GM18520 (cell line): ENCODE results near the gene GRAP.

Experiments
- ATAC-seq: cut with Tn5 transposase; IDR thresholded peaks from one replicate; pipeline ENCODE4 v1.9.1; 2021; ENCODE audit not compliant: unreplicated experiment

GRAP gene

DNA sequence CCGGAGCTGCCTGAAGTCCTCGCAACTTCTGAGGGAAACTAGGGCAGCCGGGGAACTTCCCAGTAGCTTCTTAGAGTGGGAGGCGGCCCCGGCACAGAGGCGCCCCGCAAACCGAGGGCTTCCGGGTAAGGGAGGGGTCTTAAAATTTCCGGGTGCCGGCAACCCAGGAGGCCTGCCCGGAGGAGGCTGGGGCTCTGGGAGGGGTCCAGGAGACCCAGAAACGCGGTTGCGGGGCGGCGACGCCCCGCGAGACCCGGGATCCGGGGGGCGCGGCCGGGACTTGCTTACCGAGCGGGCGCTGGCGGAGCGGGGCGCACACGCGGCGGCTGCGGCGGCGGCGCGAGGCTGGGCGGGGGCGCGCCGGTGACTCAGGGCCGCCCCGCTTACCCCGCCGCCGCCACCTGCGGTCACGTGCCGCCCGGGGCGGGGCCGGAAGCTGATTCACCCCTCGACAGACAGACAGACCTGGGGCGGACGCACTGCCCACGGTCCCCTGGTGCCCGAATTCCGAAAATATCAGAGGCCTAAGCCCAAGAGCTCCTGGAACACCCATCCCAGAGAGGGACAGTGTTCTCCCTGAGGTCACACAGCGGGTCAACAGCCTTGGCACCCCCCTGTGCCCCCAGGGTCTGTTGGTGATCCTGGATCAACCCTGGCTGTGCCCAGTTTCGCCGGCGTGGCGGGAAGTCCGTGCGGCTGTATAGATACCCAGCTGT, 42.2 kb downstream of the GRAP start, which contains the start of gene FAM83G:
Gene FAM83G (minus strand): TSS at position 344 of the 716 bp plus-strand sequence. CDS start 723 bp downstream, outside the sequence.
- peak; percentile 66 for ATAC-seq

DNA sequence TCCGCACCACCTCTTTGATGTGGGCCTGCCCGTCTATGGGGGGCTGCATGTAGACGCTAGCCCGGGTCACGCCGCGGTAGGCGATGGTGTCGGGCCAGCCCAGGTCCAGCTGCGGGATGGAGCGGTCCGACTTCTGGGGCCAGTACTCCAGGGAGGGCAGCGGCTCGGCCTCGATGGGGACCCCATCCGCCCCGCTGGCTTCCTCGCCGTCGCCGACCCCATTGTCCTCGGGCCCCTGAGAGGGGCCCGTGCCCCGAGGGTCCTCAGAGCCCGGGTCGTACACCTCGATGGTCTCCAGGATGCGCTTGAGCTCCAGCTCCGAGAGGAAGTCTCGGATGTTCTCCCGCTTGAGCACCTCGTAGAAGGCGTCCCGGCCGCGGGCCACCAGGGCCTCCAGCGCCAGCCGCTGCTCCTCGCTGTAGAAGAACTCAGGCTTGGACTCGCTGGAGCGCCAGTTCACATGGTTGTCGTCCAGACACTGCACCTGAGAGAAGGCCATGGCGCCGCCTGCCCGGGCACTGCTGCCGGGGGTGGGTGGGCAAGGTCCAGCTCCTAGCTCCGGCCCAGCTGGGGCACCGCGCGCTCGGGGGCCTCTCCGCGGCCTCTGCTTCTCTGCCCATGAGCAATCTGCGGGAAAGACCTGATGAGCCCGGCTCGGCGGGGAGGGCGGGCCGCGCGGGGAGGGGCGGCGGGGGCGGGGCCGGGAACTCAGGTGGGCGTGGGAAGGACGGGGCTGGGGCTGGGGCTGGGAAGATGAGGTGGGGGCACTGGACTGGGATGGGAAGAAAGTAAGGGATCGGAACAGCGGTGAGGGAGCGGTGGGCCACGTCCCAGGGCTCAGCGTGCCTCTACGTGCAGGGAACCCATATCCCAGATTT, 43.0 kb downstream of the GRAP start:
- ATAC-seq: no peak

DNA sequence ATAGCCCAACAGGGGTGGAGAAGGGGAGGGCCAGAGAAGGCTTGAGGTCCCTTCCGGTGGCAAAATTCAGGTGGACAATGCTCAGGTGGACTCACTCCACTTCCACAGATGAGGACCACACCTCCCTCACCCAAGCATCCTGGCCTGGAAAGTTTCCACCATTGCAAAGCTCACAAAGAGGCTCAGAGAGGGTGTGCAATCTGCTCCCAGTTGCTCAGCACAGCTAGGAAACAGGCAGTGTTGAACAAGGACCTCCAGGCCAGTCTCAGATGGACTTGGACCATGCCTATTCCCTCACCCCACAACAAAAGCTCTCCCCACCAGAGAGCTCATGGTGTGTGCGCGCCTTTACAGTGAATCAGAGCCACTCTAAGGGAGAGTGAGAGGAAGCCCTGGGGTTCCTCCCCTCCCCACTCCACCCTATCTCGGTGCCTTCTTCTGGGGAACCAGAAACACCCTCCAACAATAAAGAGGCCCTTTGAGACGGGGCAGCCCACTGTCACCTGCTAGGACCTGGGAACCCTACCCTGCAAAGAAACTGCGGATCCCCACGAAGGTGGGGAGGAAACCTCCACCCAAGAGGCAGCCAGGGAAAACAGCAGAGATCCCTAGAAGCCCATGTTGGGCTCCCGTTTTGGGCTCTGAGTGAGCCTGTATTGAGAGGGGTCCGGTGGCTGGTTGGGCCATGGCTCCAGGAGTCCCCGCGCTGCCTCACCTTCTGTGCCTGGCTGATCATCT, 43.8 kb downstream of the GRAP start:
- no peak for ATAC-seq

DNA sequence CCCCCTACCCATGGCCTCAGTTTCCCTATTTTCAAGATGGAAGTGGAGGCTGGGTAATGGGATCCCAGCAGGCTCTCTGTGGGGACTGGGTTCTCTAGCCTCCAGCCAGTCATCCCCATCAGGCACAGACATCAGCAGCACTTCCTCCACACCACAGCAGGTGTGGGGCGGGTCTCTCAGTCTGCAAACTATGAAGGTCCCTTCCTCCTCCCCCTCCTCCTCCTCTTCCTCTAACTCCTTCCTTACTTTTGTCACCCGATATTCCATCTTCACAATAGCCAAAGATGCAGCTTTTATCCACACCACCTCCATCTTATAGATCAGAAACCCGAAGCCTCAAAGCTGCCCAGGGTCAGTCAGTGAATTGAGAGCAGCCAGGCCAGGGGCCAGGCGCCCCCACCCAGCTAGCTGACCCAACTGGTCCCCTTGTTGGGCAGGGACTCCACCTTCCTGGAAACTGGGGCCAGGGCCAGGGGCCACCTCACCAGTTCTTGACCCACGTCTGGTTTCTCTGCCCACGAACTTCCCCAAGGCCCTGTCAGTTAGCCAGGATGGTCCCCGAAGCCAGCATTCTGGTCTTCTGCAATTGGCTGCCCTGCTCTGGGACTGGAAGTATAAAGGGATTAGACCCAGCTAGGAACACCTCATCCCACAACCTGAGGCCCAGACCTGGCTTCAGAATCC, 44.7 kb downstream of the GRAP start:
- no peak for ATAC-seq

DNA sequence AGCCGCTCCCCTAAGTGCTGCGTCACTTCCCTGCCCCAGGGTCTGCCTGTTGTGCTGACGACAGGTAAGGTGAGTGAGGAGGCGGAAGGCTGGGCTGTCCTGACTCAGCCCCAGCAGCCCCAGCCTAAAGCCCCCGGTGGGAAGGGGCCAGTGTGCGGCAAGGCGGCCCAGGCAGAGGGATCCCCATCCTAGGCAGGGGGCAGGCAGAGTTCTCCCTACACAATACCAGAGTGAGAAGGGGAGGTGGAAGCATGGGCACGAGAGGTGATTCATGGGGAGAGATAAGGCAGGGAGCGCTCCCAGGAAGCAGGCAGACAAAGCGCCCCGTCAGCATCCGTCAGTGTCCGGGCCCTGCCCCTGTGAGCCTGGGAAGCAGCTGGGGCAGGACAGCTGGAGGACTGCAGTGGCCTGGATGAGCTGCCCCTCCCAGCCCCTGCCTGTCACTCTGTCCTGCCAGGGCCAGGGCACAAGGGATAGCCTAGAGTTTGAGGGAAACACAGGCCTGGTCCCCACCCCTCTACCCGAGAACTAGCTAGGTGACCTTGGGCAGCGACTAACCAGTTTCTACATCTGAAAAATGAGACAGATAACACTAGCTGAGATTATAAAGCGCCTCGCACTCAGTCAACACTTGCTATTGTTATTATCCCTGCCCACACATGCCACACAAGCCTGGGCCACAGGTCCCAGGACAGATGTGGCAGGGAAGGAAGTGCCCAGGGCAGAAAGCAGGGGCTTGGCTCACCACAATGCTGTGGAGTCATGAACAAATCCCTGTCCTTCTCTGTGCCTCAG, 46.0 kb downstream of the GRAP start:
- no peak for ATAC-seq

DNA sequence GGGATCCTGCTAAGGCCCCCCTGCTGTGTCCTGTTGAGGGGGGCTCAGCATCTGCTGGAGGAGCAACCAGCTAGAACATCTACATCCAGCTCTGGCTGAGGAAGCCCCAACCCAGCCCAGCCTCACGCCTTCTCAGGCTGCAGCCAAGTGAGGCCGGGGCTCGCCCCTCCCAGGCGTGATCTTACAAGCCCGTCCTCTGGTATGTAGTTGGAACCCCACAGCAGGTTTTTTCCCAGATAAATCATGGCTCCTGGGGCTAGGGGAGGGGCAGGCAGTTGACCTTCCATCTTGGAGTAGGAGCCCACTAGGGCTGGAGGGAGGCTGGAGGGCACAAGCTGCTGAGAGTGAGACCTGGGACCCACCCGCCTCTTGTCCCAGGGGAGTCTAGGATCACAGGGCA, 46.8 kb downstream of the GRAP start:
- ATAC-seq: no peak

DNA sequence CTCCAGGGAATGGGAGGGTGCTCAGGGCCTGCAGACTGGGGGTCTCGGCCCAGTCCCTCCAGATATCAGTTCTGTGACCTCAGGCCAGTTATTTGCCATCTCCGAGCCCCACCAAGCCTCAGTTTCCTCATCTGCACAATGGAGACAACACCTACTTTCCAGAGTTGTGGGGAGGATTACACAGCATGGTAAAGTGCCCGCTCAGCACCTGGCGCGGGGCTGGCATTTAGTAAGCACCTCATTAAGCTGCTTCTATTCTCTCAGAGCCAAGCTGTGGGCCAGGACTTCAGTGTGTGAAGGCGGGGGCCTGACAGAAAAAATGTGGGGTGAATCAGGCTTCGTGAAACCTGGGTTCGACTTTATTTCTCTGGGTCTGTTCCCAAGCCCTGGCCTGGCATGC, 47.4 kb downstream of the GRAP start:
- ATAC-seq: no peak

DNA sequence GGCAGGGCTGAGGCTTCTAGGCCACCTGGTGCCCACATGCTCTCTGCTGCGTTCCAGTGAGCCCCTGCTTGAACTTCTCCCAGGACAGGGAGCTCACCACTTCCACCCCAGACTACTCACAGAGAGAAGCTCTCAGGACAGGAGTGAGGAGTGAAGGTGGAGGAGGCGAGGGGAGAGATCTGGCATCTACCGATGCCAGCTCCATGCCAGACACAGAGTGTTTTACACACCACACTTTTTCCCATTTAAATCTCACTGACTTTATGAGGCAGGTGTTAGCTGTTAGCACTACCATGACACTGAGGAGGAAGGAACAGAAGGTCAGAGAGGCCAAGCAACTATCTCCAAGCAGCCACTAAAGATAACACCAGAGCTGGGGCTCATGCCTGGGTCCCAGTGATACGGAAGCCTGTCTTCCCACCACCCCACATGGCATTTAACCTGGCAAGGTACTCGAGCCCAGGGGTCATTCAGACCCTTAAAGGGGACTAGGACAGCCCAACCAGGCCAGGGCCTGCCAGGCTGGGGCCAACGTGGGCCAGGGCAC, 49.0 kb downstream of the GRAP start:
- no peak for ATAC-seq

DNA sequence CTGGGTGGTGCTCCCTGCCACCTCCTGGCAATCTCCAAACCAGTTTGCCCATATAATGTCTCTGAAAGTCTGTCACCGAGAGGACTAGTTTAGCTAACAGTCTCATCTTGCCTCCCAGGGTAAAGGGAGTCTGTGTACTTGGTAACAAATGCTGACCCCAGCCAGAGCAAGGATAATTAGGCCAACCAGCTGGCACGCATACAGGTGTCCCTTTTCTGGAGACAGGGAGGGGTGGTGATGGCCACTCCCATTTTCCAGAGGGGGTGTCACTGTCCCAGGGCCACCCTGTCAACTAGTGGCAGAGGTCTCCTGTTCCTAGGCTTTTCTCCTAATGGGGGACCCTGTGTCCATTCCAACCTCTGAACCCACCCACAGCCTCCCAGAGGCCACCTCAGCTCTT, 50.3 kb downstream of the GRAP start:
- ATAC-seq: no peak

DNA sequence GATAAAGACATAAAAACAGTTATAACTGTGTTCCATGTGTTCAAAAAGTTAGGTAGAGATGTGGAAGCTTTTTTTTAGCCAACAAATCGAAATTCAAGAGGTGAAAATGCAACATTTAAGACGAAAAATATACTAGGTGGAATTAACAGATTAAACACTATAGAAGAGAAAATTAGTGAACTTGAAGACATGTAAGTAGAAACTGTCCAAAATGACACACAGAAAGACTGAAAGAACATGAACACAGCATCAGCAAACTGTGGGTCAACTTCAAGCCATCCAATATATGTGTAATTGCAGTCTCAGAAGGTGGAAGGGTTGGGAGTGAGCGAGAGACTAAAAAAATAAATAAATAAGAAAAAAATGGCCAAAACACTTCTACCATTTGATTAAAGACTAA, 51.5 kb downstream of the GRAP start:
- no peak for ATAC-seq

DNA sequence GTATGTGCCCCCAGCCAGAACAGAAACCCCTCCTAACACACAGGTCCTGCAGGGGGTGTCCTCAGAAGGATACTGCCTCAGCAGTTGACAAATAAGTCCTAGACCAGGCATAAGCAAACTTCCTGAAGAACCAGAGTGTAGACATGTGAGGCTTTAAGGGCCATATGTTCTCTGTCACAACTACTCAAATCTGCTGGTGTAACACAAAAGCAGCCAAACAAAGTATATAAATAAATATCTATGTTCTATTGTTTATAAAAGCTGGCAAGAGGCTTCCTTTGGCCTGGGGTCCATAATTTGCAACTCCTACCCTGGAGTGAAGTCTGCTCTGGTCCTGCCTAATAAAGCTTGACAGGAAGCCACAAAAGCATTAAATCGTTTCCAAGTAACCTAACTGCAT, 52.1 kb downstream of the GRAP start:
- no peak for ATAC-seq

DNA sequence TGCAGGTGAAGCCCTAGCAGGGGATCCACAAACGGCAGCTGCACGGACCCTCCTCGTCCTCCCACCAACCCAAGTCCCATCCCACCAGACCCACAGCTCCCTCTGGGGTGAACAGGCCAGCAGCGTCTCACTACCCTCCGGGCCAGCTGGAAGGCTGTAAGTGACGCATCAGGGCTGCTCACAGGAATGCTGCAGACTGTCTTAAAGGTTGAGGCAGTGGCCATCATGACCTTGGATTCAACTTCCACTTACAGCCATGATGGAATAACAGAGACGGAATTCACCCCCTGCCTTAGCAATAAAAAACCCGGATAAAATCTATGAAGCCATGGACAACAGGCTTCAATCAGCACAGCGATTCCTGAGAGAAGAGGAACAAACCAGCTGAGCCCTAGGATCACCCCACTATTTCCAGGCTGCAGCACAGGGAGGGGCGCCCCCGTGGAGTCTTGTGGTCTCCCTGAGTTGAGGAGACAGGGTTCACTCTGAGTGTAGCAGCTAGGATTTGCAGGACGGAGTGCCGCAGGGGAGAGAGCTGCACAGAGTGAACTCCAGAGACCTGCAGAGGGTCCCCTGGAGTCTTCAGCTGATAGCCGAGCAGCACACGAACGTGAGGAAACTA, 52.7 kb downstream of the GRAP start:
- no peak for ATAC-seq

DNA sequence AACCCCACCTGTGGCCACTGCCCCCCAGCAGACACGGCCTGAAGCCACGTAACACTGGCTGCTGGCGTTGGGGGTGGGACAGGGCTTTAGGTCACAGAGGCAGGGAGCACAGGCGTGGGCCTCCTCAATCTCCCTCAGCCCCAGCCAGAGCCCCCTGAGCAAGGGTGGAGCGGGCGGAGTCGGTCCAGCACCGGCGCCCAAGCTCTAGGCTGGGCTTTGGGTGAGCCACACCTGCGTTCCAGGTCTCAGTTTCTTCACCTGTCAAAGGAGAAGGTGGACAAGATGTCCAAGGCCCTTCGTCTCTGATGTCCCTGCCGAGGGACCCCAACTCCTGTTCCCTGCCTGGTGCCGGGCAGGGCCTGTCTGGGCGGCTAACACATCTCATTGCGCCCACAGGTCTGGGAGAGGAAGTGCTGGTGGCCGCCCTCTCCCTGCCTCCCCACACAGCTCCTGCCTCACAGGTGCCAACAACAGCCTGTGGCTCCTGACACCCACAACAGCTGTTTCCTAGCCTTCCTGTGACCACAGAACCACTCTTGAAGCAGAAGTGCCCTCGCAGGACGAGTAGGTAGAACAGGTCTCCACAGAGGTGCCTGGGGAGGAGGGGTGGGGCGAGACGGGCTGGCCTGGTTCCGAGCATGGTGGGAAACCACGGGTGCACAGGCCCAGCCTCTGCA, 54.2 kb downstream of the GRAP start:
- no peak for ATAC-seq

DNA sequence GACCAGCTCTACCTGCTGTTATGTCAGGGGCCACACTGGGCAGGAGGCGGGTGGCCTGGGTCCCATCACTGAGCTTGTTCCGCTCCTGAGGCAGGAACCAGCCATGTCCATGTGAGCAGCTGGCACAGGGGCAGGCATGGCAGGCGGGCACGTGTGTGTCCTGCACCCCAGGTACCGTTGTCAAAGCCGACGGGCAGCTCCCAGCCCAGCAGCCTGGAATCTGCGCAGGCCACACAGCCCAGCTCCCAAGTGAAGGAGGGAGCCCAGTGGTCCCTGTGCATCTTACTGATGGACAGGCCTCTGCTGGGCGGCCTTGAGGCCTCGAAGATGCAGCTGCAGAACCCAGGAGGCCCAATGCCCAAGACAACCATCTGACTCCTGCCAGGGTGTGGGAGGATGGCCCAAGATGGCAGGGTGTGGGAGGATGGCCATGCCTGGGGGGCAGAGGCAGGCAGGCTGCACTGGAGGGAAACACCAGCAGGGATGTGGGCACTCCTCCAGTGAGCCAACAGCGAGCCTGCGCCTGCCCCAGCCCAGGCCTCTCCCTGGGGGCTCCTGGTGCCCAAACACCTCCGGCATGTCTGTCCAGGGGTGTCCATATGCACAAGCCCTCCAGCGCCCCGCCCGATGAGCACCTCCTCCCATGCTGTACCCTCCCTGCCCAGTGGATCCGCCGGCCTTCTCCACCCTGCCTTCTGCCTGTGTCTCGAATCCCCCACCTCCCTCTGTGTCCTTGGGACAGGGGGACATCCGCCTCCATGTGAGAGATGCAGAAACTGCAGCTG, 55.0 kb downstream of the GRAP start:
- ATAC-seq: no peak

DNA sequence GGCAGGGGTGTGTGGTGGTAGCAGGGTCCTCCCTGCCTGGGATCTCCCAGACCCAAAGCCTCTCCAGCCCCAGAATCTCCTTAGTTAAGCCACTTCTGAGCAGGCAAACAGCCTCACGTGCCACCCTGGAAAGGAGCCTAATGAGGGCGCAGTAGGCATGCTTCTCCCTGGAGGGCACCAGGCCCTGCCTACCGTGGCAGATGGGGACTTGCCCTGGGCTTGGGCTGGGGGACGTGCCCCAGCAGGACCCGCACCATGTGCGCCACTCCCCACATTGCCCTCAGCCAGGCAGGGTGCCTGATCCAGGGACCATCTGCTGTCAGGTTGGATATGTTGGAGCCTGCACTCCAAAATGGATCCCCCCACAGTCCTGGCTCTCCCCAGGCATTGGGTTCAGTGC, 56.4 kb downstream of the GRAP start:
- no peak for ATAC-seq

DNA sequence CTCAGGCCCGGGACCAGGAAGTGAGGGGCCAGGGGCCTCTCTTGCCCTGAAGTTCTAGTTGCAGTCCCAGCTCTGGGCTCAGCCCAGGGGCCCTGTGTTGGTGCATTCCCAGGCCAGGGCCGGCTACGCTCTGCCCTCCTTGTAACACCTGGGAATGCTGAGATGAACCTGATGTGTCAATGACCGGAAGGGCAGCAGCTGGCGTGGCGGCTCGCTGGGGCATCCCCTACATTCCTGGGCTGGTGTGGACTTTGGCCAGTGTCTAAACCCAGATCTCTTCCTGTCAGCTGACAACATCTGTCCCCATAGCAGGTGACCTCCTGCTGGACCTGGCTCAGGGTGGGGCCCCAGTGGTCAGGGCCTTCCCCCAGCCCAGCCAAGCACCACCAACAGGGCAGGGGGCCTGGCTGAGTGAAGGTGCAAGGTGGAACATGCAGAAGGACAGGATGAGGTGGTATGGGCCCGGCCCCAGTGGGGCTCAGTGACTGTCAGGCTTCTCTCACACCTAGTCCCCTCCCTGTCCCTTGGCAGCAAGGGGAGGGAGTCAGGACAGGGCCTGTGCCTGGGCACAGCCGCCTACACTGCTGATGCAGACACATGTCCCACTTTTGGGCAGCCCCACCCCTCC, 58.1 kb downstream of the GRAP start:
- no peak for ATAC-seq

DNA sequence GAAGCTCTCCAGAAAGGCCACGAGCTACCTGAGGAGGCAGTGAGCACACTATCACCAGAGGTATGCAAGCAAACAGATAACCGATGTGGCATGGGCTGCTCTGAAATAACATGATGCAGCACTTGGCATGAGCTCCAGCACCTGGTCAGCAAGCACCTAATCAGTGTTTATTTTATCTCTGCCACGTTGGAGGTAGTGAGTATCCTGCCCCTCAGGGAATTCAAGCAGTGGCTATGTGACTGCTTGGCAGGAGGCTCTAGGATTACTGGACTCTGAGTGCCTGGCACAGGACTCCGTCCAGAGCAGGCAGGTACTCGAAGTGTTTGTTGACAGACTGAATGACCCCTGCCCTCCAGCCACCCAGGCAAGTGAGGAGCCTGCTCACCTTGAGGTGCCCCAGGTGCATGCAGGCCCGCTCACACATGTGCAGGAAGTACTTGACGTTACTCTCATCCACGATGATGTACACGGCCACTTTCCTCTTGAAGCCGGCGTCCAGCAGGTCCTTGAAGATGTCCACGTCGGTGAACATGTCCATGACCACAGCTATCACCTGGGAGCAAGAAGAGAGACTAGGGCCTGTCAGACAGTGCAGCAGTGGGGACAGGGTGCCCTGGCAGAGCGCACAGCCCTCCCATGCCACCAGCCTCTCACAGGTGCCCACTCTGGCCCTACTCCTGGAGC, 58.8 kb downstream of the GRAP start:
- no peak for ATAC-seq
